Measurements from ENCODE around the gene GUCY2C.

The GUCY2C gene

GRCh38 chr12:14567351-14568162 is 128.8 kb downstream of the GUCY2C start, which contains the start of gene PLBD1:
PLBD1 (minus strand) TSS chr12:14567883; CDS start chr12:14567696, 187 bp downstream.
- Histone ChIP-seq H3K4me3 (ENCODE audit: low read depth in 1 of 2, low read length in 1 of 2) (peak within 1 kb of the TSS; percentile 72 to 92), H3K36me3 (no peaks in the 10 kb centered on the region), H3K4me1 (ENCODE audit: control insufficient read depth in 1 of 2, insufficient read depth in 1 of 2, low read depth in 1 of 2, low read length in 1 of 2) (peaks cover 93 to 96% of the 10 kb centered on the region in 2 experiments), H3K27ac (peak within 1 kb of the TSS; percentile 98), H3K9me3 (no peaks in the 10 kb centered on the region), H3K27me3 (no peaks in the 10 kb centered on the region)
- TF ChIP-seq CTCF (IDR thresholded peaks at IDR 0.05): no peak

GRCh38 chr12:14564336-14564959 is 132.0 kb downstream of the GUCY2C start:
- Histone ChIP-seq H3K27me3 (no peaks in the 10 kb centered on the region), H3K36me3 (no peaks in the 10 kb centered on the region), H3K4me1 (ENCODE audit: control insufficient read depth in 1 of 2, insufficient read depth in 1 of 2, low read depth in 1 of 2, low read length in 1 of 2) (peaks cover 95 to 97% of the 10 kb centered on the region in 2 experiments), H3K9me3 (no peaks in the 10 kb centered on the region), H3K4me3 (ENCODE audit: low read depth in 1 of 2, low read length in 1 of 2) (peak overlapping the region; percentile 72 to 92), H3K27ac (peak overlapping the region; percentile 98)
- TF ChIP-seq CTCF (IDR thresholded peaks at IDR 0.05): no peak

DNA sequence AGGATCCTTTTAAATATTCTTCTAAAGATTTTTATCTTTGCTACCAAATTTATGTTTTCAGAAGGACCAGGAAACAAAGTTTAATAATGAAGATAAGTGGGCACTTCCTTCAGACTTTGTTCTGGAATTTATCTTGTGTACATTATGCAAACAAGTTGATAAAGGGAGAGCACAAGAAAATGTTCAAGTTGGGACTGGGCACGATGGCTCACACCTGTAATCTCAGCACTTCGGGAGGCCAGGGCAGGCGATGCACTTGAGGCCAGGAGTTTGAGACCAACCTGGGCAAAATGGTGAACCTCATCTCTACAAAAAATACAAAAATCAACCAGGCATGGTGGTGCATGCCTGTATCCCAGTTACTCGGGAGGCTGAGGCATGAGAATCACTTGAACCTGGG is 133.4 kb downstream of the GUCY2C start:
- H3K36me3 ChIP-seq: no peaks in the 10 kb centered on the region
- TF ChIP-seq CTCF (IDR thresholded peaks at IDR 0.05): no peak
- H3K4me3 ChIP-seq (ENCODE audit: low read depth in 1 of 2, low read length in 1 of 2): peak overlapping the region in 1 of 2 experiments; percentile 72
- peaks cover 95 to 97% of the 10 kb centered on the region in 2 experiments for H3K4me1 ChIP-seq (ENCODE audit: control insufficient read depth in 1 of 2, insufficient read depth in 1 of 2, low read depth in 1 of 2, low read length in 1 of 2)
- no peaks in the 10 kb centered on the region for H3K9me3 ChIP-seq
- H3K27ac ChIP-seq: peak overlapping the region; percentile 98
- H3K27me3 ChIP-seq: no peaks in the 10 kb centered on the region

All from neutrophil (primary cell).